Adrenal gland (tissue), 5 donors: ENCODE measurements around the gene TUBA8.

Source experiments
- POLR2A ChIP-seq, 2 donors: fragments of 450-650 bp; IDR thresholded peaks; one replicate each; pipeline ENCODE4 v1.6.1; 2017; ENCODE audit warnings: antibody characterized with exemption in 2 of 2, mild to moderate bottlenecking in 2 of 2, moderate library complexity in 1 of 2
- TF ChIP-seq, protein P1 (sequence below), 6 experiments: fragments of 450-650 bp in 4 of 6; fragments of 200-600 bp in 2 of 6; sonication (generic) in 1 of 6; IDR thresholded peaks; 1 replicate in 5 of 6; 2 replicates in 1 of 6; pipeline versions ENCODE4 v1.5.1 to v1.8.0; 2016 to 2021; ENCODE audit warnings: antibody characterized with exemption in 6 of 6, mild to moderate bottlenecking in 2 of 6, moderate library complexity in 1 of 6
- donor health status: DM: no; HTN: no; CAD: no.

DNA sequence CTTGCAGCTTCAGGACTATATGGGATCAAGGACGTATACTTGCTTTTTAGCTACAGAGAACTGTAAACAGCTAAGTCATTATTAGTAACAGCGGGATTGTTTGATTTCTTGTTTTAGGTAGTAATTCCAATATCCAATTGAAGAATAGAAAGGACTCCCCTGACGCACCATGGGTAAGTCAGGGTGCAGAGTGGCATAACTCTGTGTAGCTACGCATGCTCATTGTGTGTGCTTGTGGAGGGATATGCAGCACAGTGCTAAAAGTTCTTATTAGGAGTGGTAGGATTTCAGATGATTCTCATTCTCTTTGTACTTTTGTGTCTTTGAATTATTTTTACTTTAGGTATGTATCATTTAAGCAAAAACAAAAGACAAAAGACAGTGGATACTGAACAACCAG, 40.6 kb upstream of the TUBA8 start:
- TF ChIP-seq, protein P1, sequence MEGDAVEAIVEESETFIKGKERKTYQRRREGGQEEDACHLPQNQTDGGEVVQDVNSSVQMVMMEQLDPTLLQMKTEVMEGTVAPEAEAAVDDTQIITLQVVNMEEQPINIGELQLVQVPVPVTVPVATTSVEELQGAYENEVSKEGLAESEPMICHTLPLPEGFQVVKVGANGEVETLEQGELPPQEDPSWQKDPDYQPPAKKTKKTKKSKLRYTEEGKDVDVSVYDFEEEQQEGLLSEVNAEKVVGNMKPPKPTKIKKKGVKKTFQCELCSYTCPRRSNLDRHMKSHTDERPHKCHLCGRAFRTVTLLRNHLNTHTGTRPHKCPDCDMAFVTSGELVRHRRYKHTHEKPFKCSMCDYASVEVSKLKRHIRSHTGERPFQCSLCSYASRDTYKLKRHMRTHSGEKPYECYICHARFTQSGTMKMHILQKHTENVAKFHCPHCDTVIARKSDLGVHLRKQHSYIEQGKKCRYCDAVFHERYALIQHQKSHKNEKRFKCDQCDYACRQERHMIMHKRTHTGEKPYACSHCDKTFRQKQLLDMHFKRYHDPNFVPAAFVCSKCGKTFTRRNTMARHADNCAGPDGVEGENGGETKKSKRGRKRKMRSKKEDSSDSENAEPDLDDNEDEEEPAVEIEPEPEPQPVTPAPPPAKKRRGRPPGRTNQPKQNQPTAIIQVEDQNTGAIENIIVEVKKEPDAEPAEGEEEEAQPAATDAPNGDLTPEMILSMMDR (IDR thresholded peaks at IDR 0.05), result no peak
- TF ChIP-seq POLR2A (IDR thresholded peaks at IDR 0.05), result no peak
